Measurements from ENCODE around the gene GAS7. TPM values are rescaled to one million over a fixed set of nuclear protein-coding genes. Genes with fewer than 3 reads are reported as not detected.

Gene GAS7
- total and polyA plus RNA-seq, 9 of the 15 experiments (the other 6 are each of a cell fraction or from before 2014, with no cell fraction given) = 0.11 to 0.33 TPM; not detected in 7

DNA sequence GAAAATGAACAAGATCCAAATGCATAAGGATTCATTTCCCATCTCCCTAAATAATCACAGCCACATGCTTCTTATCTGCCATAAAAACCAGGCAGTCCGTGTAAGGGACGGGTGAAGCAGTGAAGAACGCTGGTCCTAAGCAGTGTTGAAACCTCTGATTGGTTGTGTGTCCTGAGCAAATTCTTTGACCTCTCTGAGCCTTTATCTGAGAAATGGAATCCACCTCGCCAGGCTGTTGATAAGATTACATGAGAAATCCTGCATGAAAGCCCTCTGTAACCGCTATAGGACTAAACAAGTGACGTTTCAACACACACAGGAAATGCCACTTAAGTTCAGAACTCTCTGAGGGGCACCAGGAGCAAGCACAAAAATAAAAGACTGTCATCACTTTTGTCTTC, 26.8 kb downstream of the GAS7 start (continued):
- TF ChIP-seq, protein P1, sequence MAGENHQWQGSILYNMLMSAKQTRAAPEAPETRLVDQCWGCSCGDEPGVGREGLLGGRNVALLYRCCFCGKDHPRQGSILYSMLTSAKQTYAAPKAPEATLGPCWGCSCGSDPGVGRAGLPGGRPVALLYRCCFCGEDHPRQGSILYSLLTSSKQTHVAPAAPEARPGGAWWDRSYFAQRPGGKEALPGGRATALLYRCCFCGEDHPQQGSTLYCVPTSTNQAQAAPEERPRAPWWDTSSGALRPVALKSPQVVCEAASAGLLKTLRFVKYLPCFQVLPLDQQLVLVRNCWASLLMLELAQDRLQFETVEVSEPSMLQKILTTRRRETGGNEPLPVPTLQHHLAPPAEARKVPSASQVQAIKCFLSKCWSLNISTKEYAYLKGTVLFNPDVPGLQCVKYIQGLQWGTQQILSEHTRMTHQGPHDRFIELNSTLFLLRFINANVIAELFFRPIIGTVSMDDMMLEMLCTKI (IDR thresholded peaks at IDR 0.05; ENCODE audit: partially characterized antibody) = no peak
- no peak for TF ChIP-seq TEAD4 (IDR thresholded peaks at IDR 0.05; ENCODE audit: low read length)
- TF ChIP-seq TEAD4 (CRISPR knock-in tag; IDR thresholded peaks at IDR 0.05; ENCODE audit: borderline replicate concordance) = no peak
- TF ChIP-seq, protein P2, sequence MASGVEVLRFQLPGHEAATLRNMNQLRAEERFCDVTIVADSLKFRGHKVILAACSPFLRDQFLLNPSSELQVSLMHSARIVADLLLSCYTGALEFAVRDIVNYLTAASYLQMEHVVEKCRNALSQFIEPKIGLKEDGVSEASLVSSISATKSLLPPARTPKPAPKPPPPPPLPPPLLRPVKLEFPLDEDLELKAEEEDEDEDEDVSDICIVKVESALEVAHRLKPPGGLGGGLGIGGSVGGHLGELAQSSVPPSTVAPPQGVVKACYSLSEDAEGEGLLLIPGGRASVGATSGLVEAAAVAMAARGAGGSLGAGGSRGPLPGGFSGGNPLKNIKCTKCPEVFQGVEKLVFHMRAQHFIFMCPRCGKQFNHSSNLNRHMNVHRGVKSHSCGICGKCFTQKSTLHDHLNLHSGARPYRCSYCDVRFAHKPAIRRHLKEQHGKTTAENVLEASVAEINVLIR (CRISPR knock-in tag; IDR thresholded peaks at IDR 0.05) = no peak
- no peak for TF ChIP-seq THRAP3 (IDR thresholded peaks at IDR 0.05; ENCODE audit: borderline replicate concordance)
- no peak for TF ChIP-seq NCOA6 (IDR thresholded peaks at IDR 0.05)
- no peak for TF ChIP-seq MYNN (IDR thresholded peaks at IDR 0.05)
- TF ChIP-seq MYNN (CRISPR knock-in tag; IDR thresholded peaks at IDR 0.05) = no peak

DNA sequence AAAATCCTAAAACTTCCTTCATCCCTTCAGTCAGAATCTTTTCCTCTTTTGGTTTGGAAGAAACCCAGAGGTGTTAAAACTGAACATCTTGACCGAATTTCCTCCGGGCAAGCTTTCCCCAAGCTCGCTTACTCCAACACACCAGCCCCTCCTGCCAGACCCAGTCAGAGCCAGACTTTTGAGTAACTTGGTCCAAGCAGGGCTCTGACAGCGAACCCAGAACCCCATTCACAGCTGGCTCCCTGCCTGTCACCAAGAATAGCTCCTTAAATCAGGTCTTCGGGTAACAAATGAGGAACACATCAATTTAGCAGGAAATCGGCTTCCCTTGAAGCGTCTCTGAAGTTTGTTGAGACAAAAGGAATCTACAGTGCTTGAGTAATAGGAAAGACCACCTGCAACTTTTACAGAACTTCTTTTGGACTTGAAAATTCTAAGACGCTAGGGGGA, 27.3 kb downstream of the GAS7 start:
- no peaks in the 10 kb centered on the region; a peak in 1 of 5 replicates for H3K27me3 ChIP-seq (ENCODE audit: control insufficient read depth in 2 of 2, insufficient read depth in 2 of 2, low read length in 2 of 2)
- H3K9me3 ChIP-seq (replicated peaks; ENCODE audit: control insufficient read depth, insufficient read depth, low read depth, low read length) = no peaks in the 10 kb centered on the region
- H4K20me1 ChIP-seq (replicated peaks; ENCODE audit: control insufficient read depth, insufficient read depth, low read length) = no peaks in the 10 kb centered on the region
- DNase-seq (ENCODE audit: extremely low read depth in 1 of 4, low spot score in 3 of 4) (no peak), FAIRE-seq (no peak), ATAC-seq (no peak)
- no peak overlapping the region for H3K4me3 ChIP-seq
- H3K9ac ChIP-seq (ENCODE audit: insufficient read depth in 1 of 2, low read depth in 2 of 2, low read length in 2 of 2) = no peak overlapping the region
- no peaks in the 10 kb centered on the region for H3K36me3 ChIP-seq (ENCODE audit: control insufficient read depth, insufficient read depth, low read length)
- ChIA-PET CTCF (ENCODE audit: low intra/inter-chr PET ratio) (no interaction called here), POLR2A (interaction anchor here (1.0 kb wide), 1 partner anchor 22 kb away, joined by 3 read pairs; no protein-coding TSS in a partner anchor)
- 1% methylated on average over 8 of the region's 8 CpGs for WGBS (ENCODE audit: insufficient coverage, low coverage, missing lambda C conversion rate)
- H3K9me1 ChIP-seq (ENCODE audit: control insufficient read depth, insufficient read depth, low read length) = no peaks in the 10 kb centered on the region
- in situ Hi-C loops (cut with MboI) = no loop called here
- TF ChIP-seq, protein P3, sequence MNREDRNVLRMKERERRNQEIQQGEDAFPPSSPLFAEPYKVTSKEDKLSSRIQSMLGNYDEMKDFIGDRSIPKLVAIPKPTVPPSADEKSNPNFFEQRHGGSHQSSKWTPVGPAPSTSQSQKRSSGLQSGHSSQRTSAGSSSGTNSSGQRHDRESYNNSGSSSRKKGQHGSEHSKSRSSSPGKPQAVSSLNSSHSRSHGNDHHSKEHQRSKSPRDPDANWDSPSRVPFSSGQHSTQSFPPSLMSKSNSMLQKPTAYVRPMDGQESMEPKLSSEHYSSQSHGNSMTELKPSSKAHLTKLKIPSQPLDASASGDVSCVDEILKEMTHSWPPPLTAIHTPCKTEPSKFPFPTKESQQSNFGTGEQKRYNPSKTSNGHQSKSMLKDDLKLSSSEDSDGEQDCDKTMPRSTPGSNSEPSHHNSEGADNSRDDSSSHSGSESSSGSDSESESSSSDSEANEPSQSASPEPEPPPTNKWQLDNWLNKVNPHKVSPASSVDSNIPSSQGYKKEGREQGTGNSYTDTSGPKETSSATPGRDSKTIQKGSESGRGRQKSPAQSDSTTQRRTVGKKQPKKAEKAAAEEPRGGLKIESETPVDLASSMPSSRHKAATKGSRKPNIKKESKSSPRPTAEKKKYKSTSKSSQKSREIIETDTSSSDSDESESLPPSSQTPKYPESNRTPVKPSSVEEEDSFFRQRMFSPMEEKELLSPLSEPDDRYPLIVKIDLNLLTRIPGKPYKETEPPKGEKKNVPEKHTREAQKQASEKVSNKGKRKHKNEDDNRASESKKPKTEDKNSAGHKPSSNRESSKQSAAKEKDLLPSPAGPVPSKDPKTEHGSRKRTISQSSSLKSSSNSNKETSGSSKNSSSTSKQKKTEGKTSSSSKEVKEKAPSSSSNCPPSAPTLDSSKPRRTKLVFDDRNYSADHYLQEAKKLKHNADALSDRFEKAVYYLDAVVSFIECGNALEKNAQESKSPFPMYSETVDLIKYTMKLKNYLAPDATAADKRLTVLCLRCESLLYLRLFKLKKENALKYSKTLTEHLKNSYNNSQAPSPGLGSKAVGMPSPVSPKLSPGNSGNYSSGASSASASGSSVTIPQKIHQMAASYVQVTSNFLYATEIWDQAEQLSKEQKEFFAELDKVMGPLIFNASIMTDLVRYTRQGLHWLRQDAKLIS (CRISPR knock-in tag; IDR thresholded peaks at IDR 0.05) = no peak
- intact Hi-C loops (cut with micrococcal nuclease) = no loop called here
- H3K79me2 ChIP-seq (ENCODE audit: control insufficient read depth, insufficient read depth, low read length) = no peaks in the 10 kb centered on the region
- no peak overlapping the region for H3K4me2 ChIP-seq (ENCODE audit: insufficient read depth, low read length)
- H2AFZ ChIP-seq (ENCODE audit: low read depth, low read length) = no peak overlapping the region
- BruUV-seq (replicated peaks) = no TSS peak
- no peak overlapping the region for H3K27ac ChIP-seq (ENCODE audit: extremely low read depth, low read depth, low read length)
- H3K4me1 ChIP-seq (replicated peaks in 1 of 2; ENCODE audit: control insufficient read depth in 2 of 2, insufficient read depth in 2 of 2, low read length in 2 of 2) = no peaks in the 10 kb centered on the region
